ENCODE measurements around the gene METTL1. TPM values are rescaled to one million over a fixed set of nuclear protein-coding genes. Genes with fewer than 3 reads are reported as not detected.
"Not testable (repeated sequence)": the region's sequence is repeated elsewhere in the genome, so short reads cannot be mapped to it uniquely, and the experiment has no call there.

Gene METTL1
- total RNA-seq, 4 donors from 2014 or later: 6.5 to 22.7 (median 17.9) TPM

DNA sequence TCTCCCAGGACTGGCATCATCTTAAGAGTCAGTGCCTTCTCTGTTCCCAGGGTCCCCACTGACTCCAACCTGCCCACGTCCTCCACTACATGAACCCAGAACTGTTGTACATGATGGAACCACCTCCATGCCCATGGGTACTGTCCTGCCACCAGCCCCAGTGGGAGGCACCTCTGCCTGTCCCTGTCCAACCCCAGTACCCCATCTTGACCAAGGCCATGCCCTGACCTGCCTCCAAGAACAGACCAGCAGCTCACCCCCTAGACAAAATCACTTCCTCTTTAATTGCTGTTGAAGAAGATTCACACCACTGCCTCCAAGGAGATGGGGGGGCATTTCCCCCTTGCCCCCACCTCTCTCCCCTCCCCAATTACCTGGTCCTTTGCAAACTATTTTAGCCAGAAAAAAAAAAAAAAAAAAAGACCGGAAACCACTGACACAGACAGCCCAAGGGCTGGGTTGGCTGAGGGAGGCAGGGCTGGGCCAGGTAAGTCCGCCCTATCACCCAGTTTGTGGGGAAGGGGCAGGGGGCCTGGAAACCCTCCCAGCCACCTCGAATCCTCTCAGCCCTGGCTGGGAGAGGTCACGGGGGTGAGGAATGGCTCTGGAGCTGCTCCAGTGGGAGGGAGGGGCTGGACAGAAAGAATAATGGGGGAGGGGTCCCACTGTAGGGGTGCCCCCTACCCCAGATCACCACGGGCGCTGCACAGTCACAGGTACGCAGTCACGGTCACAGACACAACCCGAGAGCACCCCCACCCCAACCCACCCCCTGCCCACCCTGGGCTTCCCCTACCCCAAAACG, 46.8 kb downstream of the METTL1 start:
- no peak for DNase-seq
- intact Hi-C loops (cut with DNase I; ENCODE audit: low total_unique reads): no loop called here
- Histone ChIP-seq H3K9me3 (no peaks in the 10 kb centered on the region), H3K4me3 (no peak overlapping the region), H3K4me1 (peaks cover 4 to 19% of the 10 kb centered on the region in 2 donors), H3K27ac (no peak overlapping the region), H3K27me3 (peaks cover 27 to 42% (median 41%) of the 10 kb centered on the region in 3 donors), H3K36me3 (peaks cover 0 to 11% of the 10 kb centered on the region in 2 donors)
- TF ChIP-seq CTCF (IDR thresholded peaks at IDR 0.05 in 4 of 5, conservative IDR thresholded peaks at IDR 0.05 in 1 of 5) (no peak), POLR2A (IDR thresholded peaks at IDR 0.05) (no peak)
- in situ Hi-C loops (cut with MboI; ENCODE audit: low sequenced_read_pairs in 4 of 4): no loop called here
- ATAC-seq: no peak

GRCh38 chr12:57724003-57724935, 47.6 kb downstream of the METTL1 start:
- Histone ChIP-seq H3K36me3 (peaks cover 2 to 19% of the 10 kb centered on the region in 2 donors), H3K27ac (no peak overlapping the region), H3K4me3 (no peak overlapping the region), H3K4me1 (peaks cover 4 to 19% of the 10 kb centered on the region in 2 donors), H3K27me3 (peaks cover 25 to 41% (median 39%) of the 10 kb centered on the region in 3 donors), H3K9me3 (no peaks in the 10 kb centered on the region)
- in situ Hi-C loops (cut with MboI; ENCODE audit: low sequenced_read_pairs in 4 of 4): no loop called here
- ATAC-seq: no peak
- intact Hi-C loops (cut with DNase I; ENCODE audit: low total_unique reads): no loop called here
- no peak for DNase-seq
- TF ChIP-seq POLR2A (IDR thresholded peaks at IDR 0.05) (no peak), CTCF (IDR thresholded peaks at IDR 0.05 in 4 of 5, conservative IDR thresholded peaks at IDR 0.05 in 1 of 5) (no peak)

DNA sequence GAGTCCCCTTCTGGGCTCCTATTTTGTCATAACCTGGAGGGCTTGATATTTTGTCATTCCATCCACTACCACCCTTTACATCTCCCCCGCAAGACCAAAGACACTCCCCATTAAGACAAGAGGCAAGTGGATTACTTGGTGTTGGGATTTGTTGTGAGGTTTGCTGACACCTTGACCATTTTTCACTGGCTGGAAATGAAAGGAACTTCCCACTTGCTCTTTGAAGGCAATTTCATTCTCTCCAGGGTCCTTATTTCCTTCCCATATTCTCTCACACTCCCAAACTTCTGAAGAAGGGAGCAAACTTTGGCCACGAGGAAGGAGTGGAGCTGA, 48.3 kb downstream of the METTL1 start:
- H3K4me3 ChIP-seq: no peak overlapping the region
- intact Hi-C loops (cut with DNase I; ENCODE audit: low total_unique reads): no loop called here
- no peak for DNase-seq
- TF ChIP-seq POLR2A (IDR thresholded peaks at IDR 0.05) (no peak), CTCF (IDR thresholded peaks at IDR 0.05 in 4 of 5, conservative IDR thresholded peaks at IDR 0.05 in 1 of 5) (no peak)
- H3K9me3 ChIP-seq: no peaks in the 10 kb centered on the region
- ATAC-seq: no peak
- in situ Hi-C loops (cut with MboI; ENCODE audit: low sequenced_read_pairs in 4 of 4): no loop called here
- H3K27ac ChIP-seq: no peak overlapping the region
- peaks cover 25 to 41% (median 37%) of the 10 kb centered on the region in 3 donors for H3K27me3 ChIP-seq
- peaks cover 4 to 19% of the 10 kb centered on the region in 2 donors for H3K4me1 ChIP-seq
- H3K36me3 ChIP-seq: peaks cover 5 to 26% of the 10 kb centered on the region in 2 donors

GRCh38 chr12:57722716-57723629, 48.9 kb downstream of the METTL1 start:
- Histone ChIP-seq H3K36me3 (peaks cover 5 to 32% of the 10 kb centered on the region in 2 donors), H3K4me1 (peaks cover 4 to 19% of the 10 kb centered on the region in 2 donors), H3K27me3 (peaks cover 22 to 35% (median 35%) of the 10 kb centered on the region in 3 donors), H3K4me3 (no peak overlapping the region), H3K9me3 (no peaks in the 10 kb centered on the region), H3K27ac (no peak overlapping the region)
- no peak for DNase-seq
- ATAC-seq: no peak
- TF ChIP-seq CTCF (IDR thresholded peaks at IDR 0.05 in 4 of 5, conservative IDR thresholded peaks at IDR 0.05 in 1 of 5) (no peak), POLR2A (IDR thresholded peaks at IDR 0.05) (no peak)
- in situ Hi-C loops (cut with MboI; ENCODE audit: low sequenced_read_pairs in 4 of 4): no loop called here
- intact Hi-C loops (cut with DNase I; ENCODE audit: low total_unique reads): no loop called here

DNA sequence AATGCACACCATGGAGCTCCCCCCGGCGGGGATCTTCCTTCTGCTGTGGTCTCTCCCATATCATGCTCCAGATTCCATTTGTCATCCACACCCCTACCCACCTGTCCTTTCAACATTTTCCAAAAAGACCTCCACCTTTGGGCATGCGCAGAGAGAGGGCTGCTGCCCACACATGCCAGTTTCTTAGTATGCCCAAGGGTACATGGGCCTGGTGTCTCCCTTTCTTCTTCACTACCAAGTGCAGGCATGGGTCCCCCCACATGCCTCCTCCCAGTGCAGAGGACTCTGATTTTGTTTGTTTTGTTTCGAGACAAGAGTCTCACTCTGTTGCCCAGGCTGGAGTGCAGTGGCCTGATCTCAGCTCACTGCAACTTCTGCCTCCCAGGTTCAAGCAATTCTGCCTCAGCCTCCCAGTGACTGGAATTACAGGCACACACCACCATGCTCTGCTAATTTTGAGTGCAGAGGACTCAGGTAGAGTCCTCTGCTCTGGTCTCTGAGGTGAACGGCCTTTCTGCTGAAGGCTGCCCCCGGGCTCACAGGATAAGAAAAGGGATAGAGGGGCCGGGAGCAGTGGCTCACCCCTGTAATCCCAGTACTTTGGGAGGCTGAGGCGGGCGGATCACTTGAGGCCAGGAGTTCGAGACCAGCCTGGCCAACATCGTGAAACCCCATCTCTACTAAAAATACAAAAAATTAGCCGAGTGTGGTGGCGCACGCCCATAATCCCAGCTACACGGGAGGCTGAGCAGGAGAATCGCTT, 49.9 kb downstream of the METTL1 start:
- DNase-seq; in situ Hi-C loops (cut with MboI; ENCODE audit: low sequenced_read_pairs in 4 of 4); H3K4me3 ChIP-seq; H3K27ac ChIP-seq; ATAC-seq; H3K9me3 ChIP-seq; intact Hi-C loops (cut with DNase I; ENCODE audit: low total_unique reads): not testable (repeated sequence)
- peaks cover 4 to 15% of the 10 kb centered on the region in 2 donors for H3K4me1 ChIP-seq
- peaks cover 16 to 26% (median 25%) of the 10 kb centered on the region in 3 donors for H3K27me3 ChIP-seq
- peaks cover 5 to 40% of the 10 kb centered on the region in 2 donors for H3K36me3 ChIP-seq
